WTC11 (cell line): ENCODE measurements around the gene ATCAY.

Experiments used
- ATF2 ChIP-seq: sonication (generic); formaldehyde crosslinking; IDR thresholded peaks from 2 replicates; pipeline ENCODE4 v1.8.1; 2022; ENCODE audit warnings: low read depth, missing genetic modification reagents, borderline replicate concordance
- CTCF ChIP-seq: fragments of 200-600 bp; IDR thresholded peaks from 2 replicates; pipeline ENCODE4 v1.8.0; 2022; ENCODE audit warnings: antibody characterized with exemption
- E2F5 ChIP-seq: sonication (generic); formaldehyde crosslinking; IDR thresholded peaks from 2 replicates; pipeline ENCODE4 v1.8.1; 2022; ENCODE audit warnings: mild to moderate bottlenecking, moderate library complexity, missing genetic modification reagents
- ELF4 ChIP-seq: sonication (generic); formaldehyde crosslinking; IDR thresholded peaks from 2 replicates; pipeline ENCODE4 v1.8.1; 2022; ENCODE audit warnings: low read depth, mild to moderate bottlenecking, moderate library complexity, missing genetic modification reagents
- TF ChIP-seq, protein P1 (sequence below): sonication (generic); formaldehyde crosslinking; IDR thresholded peaks from 2 replicates; pipeline ENCODE4 v1.8.1; 2023; ENCODE audit warnings: mild to moderate bottlenecking, missing genetic modification reagents, moderate library complexity

DNA sequence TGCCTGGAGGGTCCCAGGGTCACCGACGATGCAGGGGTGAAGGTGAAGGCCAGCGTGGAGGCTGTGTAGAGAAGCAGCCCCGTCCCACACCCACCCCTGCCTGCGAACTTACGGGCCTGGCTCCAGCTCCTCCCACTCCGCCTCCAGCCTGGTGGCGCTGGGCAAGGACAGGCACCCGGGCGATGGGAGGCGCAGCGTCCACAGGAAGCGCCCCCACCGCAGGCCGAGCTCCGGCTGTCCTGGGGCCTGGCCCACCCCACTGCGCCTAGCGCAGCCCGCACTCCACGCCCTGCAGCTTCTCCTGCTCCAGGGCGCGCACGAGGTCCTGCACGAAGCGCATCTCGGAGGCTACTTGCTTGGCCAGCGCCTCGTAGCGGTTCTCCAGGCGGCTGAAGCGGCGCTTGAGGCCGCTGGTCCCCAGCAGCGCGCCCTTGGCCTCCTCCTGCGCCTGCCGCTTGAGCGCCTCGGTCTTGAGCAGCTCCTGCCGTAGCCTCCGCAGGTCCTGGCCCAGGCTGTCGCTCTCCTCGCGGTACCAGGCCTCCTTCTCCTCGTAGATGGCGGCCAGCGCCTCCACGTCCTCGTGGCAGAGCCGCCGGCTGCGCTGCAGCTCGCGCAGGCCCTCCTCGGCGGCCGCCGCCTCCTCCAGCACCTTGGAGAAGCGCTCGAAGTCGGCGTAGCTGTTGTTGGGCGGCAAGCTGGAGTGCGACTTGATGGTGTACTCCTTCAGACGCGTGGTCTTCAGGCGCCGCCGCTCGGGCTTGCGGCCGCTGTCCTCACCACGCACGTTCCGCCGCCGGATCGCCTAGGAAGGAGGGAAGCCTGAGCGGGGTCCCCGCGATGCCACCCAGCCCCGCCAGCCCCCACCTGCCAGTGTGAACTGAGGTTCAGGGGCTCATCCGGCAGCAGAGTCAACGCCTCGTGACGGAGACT lies 78.6 kb downstream of the ATCAY start:
- TF ChIP-seq CTCF = no peak
- TF ChIP-seq, protein P1, sequence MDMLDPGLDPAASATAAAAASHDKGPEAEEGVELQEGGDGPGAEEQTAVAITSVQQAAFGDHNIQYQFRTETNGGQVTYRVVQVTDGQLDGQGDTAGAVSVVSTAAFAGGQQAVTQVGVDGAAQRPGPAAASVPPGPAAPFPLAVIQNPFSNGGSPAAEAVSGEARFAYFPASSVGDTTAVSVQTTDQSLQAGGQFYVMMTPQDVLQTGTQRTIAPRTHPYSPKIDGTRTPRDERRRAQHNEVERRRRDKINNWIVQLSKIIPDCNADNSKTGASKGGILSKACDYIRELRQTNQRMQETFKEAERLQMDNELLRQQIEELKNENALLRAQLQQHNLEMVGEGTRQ (CRISPR knock-in tag) = no peak
- no peak for TF ChIP-seq ELF4
- TF ChIP-seq E2F5 = no peak
- no peak for TF ChIP-seq ATF2 (CRISPR knock-in tag)
